ENCODE results near the gene KCNAB1. TPM values are rescaled to one million over a fixed set of nuclear protein-coding genes. Genes with fewer than 3 reads are reported as not detected.

KCNAB1 gene
- total and polyA plus RNA-seq, 4 donors, result 0.76 to 2.8 (median 1.0) TPM

DNA sequence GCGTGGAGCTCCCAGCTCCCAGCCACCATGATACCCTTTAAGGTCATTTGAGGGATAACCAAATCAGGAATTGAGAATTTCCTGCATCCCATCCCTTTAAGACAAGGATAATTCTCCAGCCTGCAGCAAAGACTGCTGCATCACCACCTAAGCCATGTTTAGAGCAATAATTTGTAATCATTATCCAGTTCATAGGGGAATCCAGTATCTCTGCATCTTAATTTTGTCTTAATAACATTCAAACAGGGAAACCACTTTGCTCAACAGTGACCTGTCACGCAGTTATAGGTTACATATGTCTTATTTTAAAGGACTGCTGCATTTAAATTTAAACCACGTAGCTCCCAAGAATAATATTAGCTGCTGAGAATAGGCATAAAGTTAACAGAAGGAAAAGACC lies 246.2 kb downstream of the KCNAB1 start (continued):
- TF ChIP-seq, protein P1, sequence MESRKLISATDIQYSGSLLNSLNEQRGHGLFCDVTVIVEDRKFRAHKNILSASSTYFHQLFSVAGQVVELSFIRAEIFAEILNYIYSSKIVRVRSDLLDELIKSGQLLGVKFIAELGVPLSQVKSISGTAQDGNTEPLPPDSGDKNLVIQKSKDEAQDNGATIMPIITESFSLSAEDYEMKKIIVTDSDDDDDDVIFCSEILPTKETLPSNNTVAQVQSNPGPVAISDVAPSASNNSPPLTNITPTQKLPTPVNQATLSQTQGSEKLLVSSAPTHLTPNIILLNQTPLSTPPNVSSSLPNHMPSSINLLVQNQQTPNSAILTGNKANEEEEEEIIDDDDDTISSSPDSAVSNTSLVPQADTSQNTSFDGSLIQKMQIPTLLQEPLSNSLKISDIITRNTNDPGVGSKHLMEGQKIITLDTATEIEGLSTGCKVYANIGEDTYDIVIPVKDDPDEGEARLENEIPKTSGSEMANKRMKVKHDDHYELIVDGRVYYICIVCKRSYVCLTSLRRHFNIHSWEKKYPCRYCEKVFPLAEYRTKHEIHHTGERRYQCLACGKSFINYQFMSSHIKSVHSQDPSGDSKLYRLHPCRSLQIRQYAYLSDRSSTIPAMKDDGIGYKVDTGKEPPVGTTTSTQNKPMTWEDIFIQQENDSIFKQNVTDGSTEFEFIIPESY (IDR thresholded peaks at IDR 0.05), result no peak
- no peak for TF ChIP-seq MAX (IDR thresholded peaks at IDR 0.05)

DNA sequence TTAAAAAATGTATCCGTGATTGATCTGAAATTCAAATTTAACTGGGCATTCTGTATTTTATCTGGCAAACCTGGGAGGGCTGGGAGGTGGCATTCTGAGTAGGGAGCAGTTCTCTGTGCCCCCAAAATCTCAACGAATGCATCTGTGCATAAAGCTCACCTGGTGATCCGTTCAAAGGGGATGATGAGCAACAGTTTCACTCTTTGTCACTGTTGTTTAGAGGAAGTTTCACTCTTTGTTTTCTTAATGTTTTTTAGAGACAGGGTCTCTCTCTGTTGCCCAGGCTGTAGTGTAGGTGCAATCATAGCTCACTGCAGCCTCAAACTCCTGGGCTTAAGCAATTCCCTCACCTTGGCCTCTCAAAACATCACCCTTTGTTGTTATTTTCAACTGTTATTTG lies 247.8 kb downstream of the KCNAB1 start:
- no peaks in the 10 kb centered on the region for H3K27me3 ChIP-seq (ENCODE audit: control insufficient read depth in 4 of 4, insufficient read depth in 4 of 4, low read length in 3 of 4)
- no peak overlapping the region for H3K4me3 ChIP-seq (ENCODE audit: low read depth in 1 of 3, low read length in 3 of 3)
- no peak for TF ChIP-seq JUND (IDR thresholded peaks at IDR 0.05)
- TF ChIP-seq FOXA1 (IDR thresholded peaks at IDR 0.05), result no peak
- TF ChIP-seq EGR1 (IDR thresholded peaks at IDR 0.05; ENCODE audit: low read depth in 2 of 2), result no peak
- TF ChIP-seq HNF4A (conservative IDR thresholded peaks at IDR 0.05), result no peak
- TF ChIP-seq, protein P1 (IDR thresholded peaks at IDR 0.05), result no peak
- TF ChIP-seq CTCF (IDR thresholded peaks at IDR 0.05; ENCODE audit: low read depth, low read length, missing input control), result no peak
- TF ChIP-seq REST (IDR thresholded peaks at IDR 0.05), result no peak
- H3K27ac ChIP-seq (ENCODE audit: low read depth in 1 of 2, low read length in 2 of 2), result no peak overlapping the region
- no peaks in the 10 kb centered on the region for H3K36me3 ChIP-seq (ENCODE audit: control insufficient read depth in 4 of 4, insufficient read depth in 3 of 4, low read depth in 1 of 4, low read length in 3 of 4)
- no peak for DNase-seq (ENCODE audit: low spot score)
- no peaks in the 10 kb centered on the region for H3K4me1 ChIP-seq (ENCODE audit: control insufficient read depth in 4 of 4, insufficient read depth in 4 of 4, low read length in 3 of 4)
- 56% methylated on average over 3 of the region's 3 CpGs for WGBS
- H3K9ac ChIP-seq (ENCODE audit: low read depth in 1 of 2, low read length in 2 of 2), result no peak overlapping the region
- no peaks in the 10 kb centered on the region for H3K9me3 ChIP-seq (ENCODE audit: control insufficient read depth in 4 of 4, low read length in 3 of 4)

DNA sequence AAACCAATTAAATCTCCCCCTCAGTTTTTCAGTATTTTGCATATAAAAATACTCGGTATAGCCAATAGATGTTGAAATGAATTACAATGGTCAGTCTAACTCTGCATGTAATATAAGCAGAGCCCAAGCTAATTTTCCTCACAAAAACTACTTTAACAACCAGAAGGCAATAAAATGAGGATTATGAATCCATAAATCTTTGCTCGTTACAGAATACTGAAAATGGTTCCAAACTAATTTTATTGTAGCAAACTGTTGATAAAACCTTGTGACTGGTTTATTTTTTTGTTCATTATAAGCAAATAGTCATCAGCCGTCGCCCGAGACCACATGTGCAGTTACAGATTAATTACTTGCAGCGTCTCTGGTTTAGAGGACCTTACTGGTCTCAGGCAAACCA lies 251.3 kb downstream of the KCNAB1 start:
- Histone ChIP-seq H3K9ac (ENCODE audit: low read depth in 1 of 2, low read length in 2 of 2) (no peak overlapping the region), H3K4me1 (ENCODE audit: control insufficient read depth in 4 of 4, insufficient read depth in 4 of 4, low read length in 3 of 4) (no peaks in the 10 kb centered on the region), H3K36me3 (ENCODE audit: control insufficient read depth in 4 of 4, insufficient read depth in 3 of 4, low read depth in 1 of 4, low read length in 3 of 4) (no peaks in the 10 kb centered on the region), H3K27ac (ENCODE audit: low read depth in 1 of 2, low read length in 2 of 2) (no peak overlapping the region), H3K27me3 (ENCODE audit: control insufficient read depth in 4 of 4, insufficient read depth in 4 of 4, low read length in 3 of 4) (no peaks in the 10 kb centered on the region), H3K4me3 (ENCODE audit: low read depth in 1 of 3, low read length in 3 of 3) (no peak overlapping the region), H3K9me3 (ENCODE audit: control insufficient read depth in 4 of 4, low read length in 3 of 4) (no peaks in the 10 kb centered on the region)
- no peak for DNase-seq (ENCODE audit: low spot score)
- WGBS, result 84% methylated on average over 6 of the region's 6 CpGs
- TF ChIP-seq ATF3 (IDR thresholded peaks at IDR 0.05) (no peak), RAD21 (IDR thresholded peaks at IDR 0.05) (no peak), NR2F2 (IDR thresholded peaks at IDR 0.05) (no peak), JUND (IDR thresholded peaks at IDR 0.05) (no peak), TAF1 (conservative IDR thresholded peaks at IDR 0.05) (no peak), REST (IDR thresholded peaks at IDR 0.05) (no peak), RXRA (IDR thresholded peaks at IDR 0.05) (no peak), CTCF (IDR thresholded peaks at IDR 0.05; ENCODE audit: low read depth, low read length, missing input control) (no peak)

Data from liver (tissue), 9 donors.